ENCODE results near the gene TTC24.
"Not testable (repeated sequence)": the region's sequence is repeated elsewhere in the genome, so short reads cannot be mapped to it uniquely, and the experiment has no call there.

TTC24 gene

GRCh38 chr1:156608036-156608674, 28.6 kb downstream of the TTC24 start:
- no peak for DNase-seq (ENCODE audit: low read depth, low spot score)

- DNase-seq (ENCODE audit: low read depth, low spot score): no peak
Measured at GRCh38 chr1:156608981-156609380, 29.5 kb downstream of the TTC24 start.

GRCh38 chr1:156610072-156610471, 30.5 kb downstream of the TTC24 start:
- not testable (repeated sequence) for DNase-seq (ENCODE audit: low read depth, low spot score)

- DNase-seq (ENCODE audit: low read depth, low spot score): no peak
Measured at GRCh38 chr1:156612666-156613065, 33.1 kb downstream of the TTC24 start.

- DNase-seq (ENCODE audit: low read depth, low spot score): no peak
Measured at GRCh38 chr1:156615946-156616345, 36.4 kb downstream of the TTC24 start.

GRCh38 chr1:156616463-156616862, 36.9 kb downstream of the TTC24 start:
- DNase-seq (ENCODE audit: low read depth, low spot score): no peak

- DNase-seq (ENCODE audit: low read depth, low spot score): no peak
Measured at GRCh38 chr1:156618853-156619581, 39.5 kb downstream of the TTC24 start, which contains the start of gene HAPLN2. Gene HAPLN2, plus strand, starts transcription at chr1:156619415. Its CDS starts 4,076 bp downstream, at chr1:156623491.

- DNase-seq (ENCODE audit: low read depth, low spot score): no peak
Measured at GRCh38 chr1:156619582-156619955, 40.0 kb downstream of the TTC24 start.

GRCh38 chr1:156622581-156623297, 43.2 kb downstream of the TTC24 start:
- DNase-seq (ENCODE audit: low read depth, low spot score): no peak

GRCh38 chr1:156623946-156624813, 44.7 kb downstream of the TTC24 start:
- no peak for DNase-seq (ENCODE audit: low read depth, low spot score)

- no peak for DNase-seq (ENCODE audit: low read depth, low spot score)
Measured at GRCh38 chr1:156624814-156625435, 45.4 kb downstream of the TTC24 start.

- no peak for DNase-seq (ENCODE audit: low read depth, low spot score)
Measured at GRCh38 chr1:156625436-156626078, 46.0 kb downstream of the TTC24 start.

GRCh38 chr1:156626079-156626438, 46.5 kb downstream of the TTC24 start:
- no peak for DNase-seq (ENCODE audit: low read depth, low spot score)

GRCh38 chr1:156627313-156627880, 47.9 kb downstream of the TTC24 start:
- DNase-seq (ENCODE audit: low read depth, low spot score): no peak

GRCh38 chr1:156629823-156630449, 50.4 kb downstream of the TTC24 start:
- no peak for DNase-seq (ENCODE audit: low read depth, low spot score)

GRCh38 chr1:156631152-156631551, 51.6 kb downstream of the TTC24 start:
- DNase-seq (ENCODE audit: low read depth, low spot score): not testable (repeated sequence)

GRCh38 chr1:156632355-156632754, 52.8 kb downstream of the TTC24 start:
- no peak for DNase-seq (ENCODE audit: low read depth, low spot score)
